Colonic mucosa (tissue), 4 donors: ENCODE results near the gene DAPK1. TPM values are rescaled to one million over a fixed set of nuclear protein-coding genes. Genes with fewer than 3 reads are reported as not detected.

Experiments used
- DNase-seq: peaks from one replicate; pipeline ENCODE4 v3.0.0-alpha.2; 2020
- H3K27ac ChIP-seq: fragments of 200-600 bp; one replicate; pipeline ENCODE4 v1.8.0; 2021
- H3K27me3 ChIP-seq: fragments of 200-600 bp; one replicate; pipeline ENCODE4 v1.8.0; 2021
- H3K36me3 ChIP-seq: fragments of 200-600 bp; one replicate; pipeline ENCODE4 v1.8.0; 2021
- H3K4me1 ChIP-seq: fragments of 200-600 bp; one replicate; pipeline ENCODE4 v1.8.0; 2021; ENCODE audit warnings: mild to moderate bottlenecking
- H3K4me3 ChIP-seq: fragments of 200-600 bp; one replicate; pipeline ENCODE4 v1.8.0; 2021
- H3K9ac ChIP-seq, 2 donors: one replicate each; pipeline ENCODE4 v1.7.0; 2013; ENCODE audit warnings: control low read depth in 2 of 2, low read depth in 2 of 2, low read length in 2 of 2
- H3K9me3 ChIP-seq: fragments of 200-600 bp; one replicate; pipeline ENCODE4 v1.8.0; 2021
- CTCF ChIP-seq: fragments of 200-600 bp; IDR thresholded peaks from one replicate; pipeline ENCODE4 v1.8.0; 2022; ENCODE audit warnings: antibody characterized with exemption, mild to moderate bottlenecking
- intact Hi-C: fragments of 100-400 bp; cut with DNase I; formaldehyde crosslinking; loops from one replicate; pipeline ENCODE4 v1.14.1; 2022
- total RNA-seq, 2 donors: library from RNA; stranded (reverse); fragmentation: NEBNext Ultra II Directional in 1 of 2; extraction: Animal tissue kit (Norgen Biotek cat#: 25700) in 1 of 2; gene quantifications; one replicate each; pipeline ENCODE4 v1.2.1, GENCODE V29; 2021
- donor health status: healthy.
- donor health status: DM: no; HTN: no; CAD: no.
- donor health status: DM: no; HTN: no; CAD: no.

The DAPK1 gene
- total RNA-seq, 2 donors from 2014 or later, result 7.9 to 17.5 TPM

- H3K27ac ChIP-seq, result no peak overlapping the region
- no peaks in the 10 kb centered on the region for H3K4me1 ChIP-seq
- no peak overlapping the region for H3K4me3 ChIP-seq
- DNase-seq, result no peak
- no peaks in the 10 kb centered on the region for H3K9me3 ChIP-seq
- intact Hi-C loops, result no loop called here
- no peaks in the 10 kb centered on the region for H3K36me3 ChIP-seq
- no peak overlapping the region for H3K9ac ChIP-seq
- TF ChIP-seq CTCF, result no peak
- H3K27me3 ChIP-seq, result no peaks in the 10 kb centered on the region
Measured at GRCh38 chr9:87618226-87618625, 120.6 kb downstream of the DAPK1 start.

- Histone ChIP-seq H3K9me3 (no peaks in the 10 kb centered on the region), H3K27me3 (no peaks in the 10 kb centered on the region), H3K4me1 (no peaks in the 10 kb centered on the region), H3K4me3 (no peak overlapping the region), H3K9ac (no peak overlapping the region), H3K27ac (no peak overlapping the region), H3K36me3 (no peaks in the 10 kb centered on the region)
- intact Hi-C loops, result no loop called here
- TF ChIP-seq CTCF, result no peak
- no peak for DNase-seq
Measured at GRCh38 chr9:87618931-87619330, 121.3 kb downstream of the DAPK1 start.

- intact Hi-C loops, result no loop called here
- Histone ChIP-seq H3K36me3 (no peaks in the 10 kb centered on the region), H3K9me3 (no peaks in the 10 kb centered on the region), H3K4me3 (no peak overlapping the region), H3K4me1 (no peaks in the 10 kb centered on the region), H3K9ac (no peak overlapping the region), H3K27ac (no peak overlapping the region), H3K27me3 (no peaks in the 10 kb centered on the region)
- no peak for TF ChIP-seq CTCF
- no peak for DNase-seq
Measured at GRCh38 chr9:87619346-87619745, 121.7 kb downstream of the DAPK1 start.

GRCh38 chr9:87620731-87621322 lies 123.2 kb downstream of the DAPK1 start:
- intact Hi-C loops, result no loop called here
- Histone ChIP-seq H3K9ac (no peak overlapping the region), H3K4me3 (no peak overlapping the region), H3K9me3 (no peaks in the 10 kb centered on the region), H3K36me3 (no peaks in the 10 kb centered on the region), H3K27ac (no peak overlapping the region), H3K27me3 (no peaks in the 10 kb centered on the region), H3K4me1 (no peaks in the 10 kb centered on the region)
- no peak for TF ChIP-seq CTCF
- no peak for DNase-seq

- H3K9me3 ChIP-seq, result no peaks in the 10 kb centered on the region
- no peaks in the 10 kb centered on the region for H3K27me3 ChIP-seq
- intact Hi-C loops, result no loop called here
- H3K9ac ChIP-seq, result no peak overlapping the region
- H3K27ac ChIP-seq, result no peak overlapping the region
- no peak for DNase-seq
- H3K4me3 ChIP-seq, result no peak overlapping the region
- H3K4me1 ChIP-seq, result no peaks in the 10 kb centered on the region
- no peak for TF ChIP-seq CTCF
- no peaks in the 10 kb centered on the region for H3K36me3 ChIP-seq
Measured at GRCh38 chr9:87622098-87622497, 124.4 kb downstream of the DAPK1 start.
